ENCODE measurements around the gene RBM6. TPM values are rescaled to one million over a fixed set of nuclear protein-coding genes. Genes with fewer than 3 reads are reported as not detected.
"Not testable (repeated sequence)": the region's sequence is repeated elsewhere in the genome, so short reads cannot be mapped to it uniquely, and the experiment has no call there.

The RBM6 gene
- total and polyA plus RNA-seq, 9 of the 15 experiments (the other 6 are each of a cell fraction or from before 2014, with no cell fraction given) = 19.9 to 82.2 (median 57.8) TPM

DNA sequence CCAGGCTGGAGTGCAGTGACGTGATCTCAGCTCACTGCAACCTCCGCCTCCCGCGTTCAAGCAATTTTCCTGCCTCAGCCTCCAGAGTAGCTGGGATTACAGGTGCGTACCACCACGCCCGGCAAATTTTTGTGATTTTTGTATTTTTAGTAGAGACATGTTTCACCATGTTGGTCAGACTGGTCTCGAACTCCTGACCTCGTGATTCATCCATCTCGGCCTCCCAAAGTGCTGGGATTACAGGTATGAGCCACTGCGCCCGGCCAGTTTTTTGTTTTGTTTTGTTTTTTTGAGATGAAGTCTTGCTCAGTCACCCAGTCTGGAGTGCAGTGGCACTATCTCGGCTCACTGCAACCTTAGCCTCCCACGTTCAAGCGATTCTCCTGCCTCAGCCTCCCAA, 7.7 kb upstream of the RBM6 start:
- 81% methylated on average over 11 of the region's 15 CpGs for WGBS (ENCODE audit: insufficient coverage, low coverage, missing lambda C conversion rate)
- H3K4me3 ChIP-seq; intact Hi-C loops (cut with micrococcal nuclease); in situ Hi-C loops (cut with MboI); ATAC-seq; DNase-seq (ENCODE audit: extremely low read depth in 1 of 4, low spot score in 3 of 4); H3K9me3 ChIP-seq (replicated peaks; ENCODE audit: control insufficient read depth, insufficient read depth, low read depth, low read length); H3K9ac ChIP-seq (ENCODE audit: insufficient read depth in 1 of 2, low read depth in 2 of 2, low read length in 2 of 2); H3K27ac ChIP-seq (ENCODE audit: extremely low read depth, low read depth, low read length); H4K20me1 ChIP-seq (replicated peaks; ENCODE audit: control insufficient read depth, insufficient read depth, low read length); BruUV-seq (replicated peaks); CTCF ChIA-PET (ENCODE audit: low intra/inter-chr PET ratio); H3K4me2 ChIP-seq (ENCODE audit: insufficient read depth, low read length); H3K36me3 ChIP-seq (ENCODE audit: control insufficient read depth, insufficient read depth, low read length); H3K27me3 ChIP-seq (ENCODE audit: control insufficient read depth in 2 of 2, insufficient read depth in 2 of 2, low read length in 2 of 2); H3K9me1 ChIP-seq (ENCODE audit: control insufficient read depth, insufficient read depth, low read length); H2AFZ ChIP-seq (ENCODE audit: low read depth, low read length); FAIRE-seq: not testable (repeated sequence)
- POLR2A ChIA-PET = interaction anchor here (0.7 kb wide), 1 partner anchor 11 kb away, joined by 3 read pairs; no protein-coding TSS in a partner anchor
- peaks cover 14% of the 10 kb centered on the region for H3K79me2 ChIP-seq (ENCODE audit: control insufficient read depth, insufficient read depth, low read length)
- peaks cover 17 to 20% of the 10 kb centered on the region in 2 experiments for H3K4me1 ChIP-seq (replicated peaks in 1 of 2; ENCODE audit: control insufficient read depth in 2 of 2, insufficient read depth in 2 of 2, low read length in 2 of 2)

DNA sequence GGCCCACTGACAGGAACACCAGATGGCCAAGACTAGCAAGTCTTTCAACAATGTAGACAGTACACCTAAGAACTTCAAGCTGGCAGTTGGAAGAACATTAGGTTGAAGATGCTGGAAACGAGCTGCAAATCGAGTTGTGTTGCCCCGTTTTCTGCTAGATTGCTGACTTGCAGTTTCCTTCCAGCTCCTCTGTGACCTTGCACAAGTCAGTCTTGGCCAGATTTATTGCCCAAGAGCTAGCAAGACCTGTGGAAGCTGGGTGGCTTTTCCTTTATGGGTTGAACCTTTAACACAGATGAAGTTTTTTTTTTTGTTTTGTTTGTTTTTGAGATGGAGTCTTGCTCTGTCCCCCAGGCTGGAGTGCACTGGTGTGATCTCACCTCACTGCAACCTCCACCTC, 2.9 kb upstream of the RBM6 start:
- no peaks in the 10 kb centered on the region for H3K9me3 ChIP-seq (replicated peaks; ENCODE audit: control insufficient read depth, insufficient read depth, low read depth, low read length)
- 0 out of 2 replicates have a peak overlapping the region, but pooled peaks have one; percentile 31 for H2AFZ ChIP-seq (ENCODE audit: low read depth, low read length)
- DNase-seq (ENCODE audit: extremely low read depth in 1 of 4, low spot score in 3 of 4) (no peak), ATAC-seq (no peak), FAIRE-seq (peak; percentile 26)
- intact Hi-C loops (cut with micrococcal nuclease) (no loop called here), in situ Hi-C loops (cut with MboI) (no loop called here)
- ChIA-PET POLR2A (interaction anchor here (0.7 kb wide), 1 partner anchor 24 kb away, joined by 3 read pairs; no protein-coding TSS in a partner anchor), CTCF (ENCODE audit: low intra/inter-chr PET ratio) (interaction anchor here (0.7 kb wide), 1 partner anchor 151 kb away, joined by 4 read pairs; no protein-coding TSS in a partner anchor)
- no peaks in the 10 kb centered on the region for H4K20me1 ChIP-seq (replicated peaks; ENCODE audit: control insufficient read depth, insufficient read depth, low read length)
- no peak overlapping the region for H3K9ac ChIP-seq (ENCODE audit: insufficient read depth in 1 of 2, low read depth in 2 of 2, low read length in 2 of 2)
- WGBS (ENCODE audit: insufficient coverage, low coverage, missing lambda C conversion rate) = 21% methylated on average over 3 of the region's 3 CpGs
- no peak overlapping the region for H3K27ac ChIP-seq (ENCODE audit: extremely low read depth, low read depth, low read length)
- BruUV-seq (replicated peaks) = no TSS peak
- no peak overlapping the region for H3K4me3 ChIP-seq
- peaks cover 4 to 9% of the 10 kb centered on the region in 2 experiments; a peak in 3 of 5 replicates for H3K4me1 ChIP-seq (replicated peaks in 1 of 2; ENCODE audit: control insufficient read depth in 2 of 2, insufficient read depth in 2 of 2, low read length in 2 of 2)
- no peak overlapping the region for H3K4me2 ChIP-seq (ENCODE audit: insufficient read depth, low read length)
- H3K36me3 ChIP-seq (ENCODE audit: control insufficient read depth, insufficient read depth, low read length) = peaks cover 3% of the 10 kb centered on the region; the same call in 1 of the 3 replicates
- H3K9me1 ChIP-seq (ENCODE audit: control insufficient read depth, insufficient read depth, low read length) = no peaks in the 10 kb centered on the region
- no peaks in the 10 kb centered on the region for H3K27me3 ChIP-seq (ENCODE audit: control insufficient read depth in 2 of 2, insufficient read depth in 2 of 2, low read length in 2 of 2)
- H3K79me2 ChIP-seq (ENCODE audit: control insufficient read depth, insufficient read depth, low read length) = peaks cover 21% of the 10 kb centered on the region
- TF ChIP-seq MAFF (IDR thresholded peaks at IDR 0.05; ENCODE audit: low read length) (peak; percentile 80), ZNF316 (IDR thresholded peaks at IDR 0.05) (peak; percentile 97), C11orf30 (IDR thresholded peaks at IDR 0.05; ENCODE audit: low read depth) (peak; percentile 95), PCBP2 (IDR thresholded peaks at IDR 0.05; ENCODE audit: low read depth, low read length, poor library complexity, severe bottlenecking) (no peak), FUS (optimal IDR thresholded peaks at IDR 0.05; ENCODE audit: low read depth, low read length) (no peak), SREBF1 (IDR thresholded peaks at IDR 0.05; ENCODE audit: borderline replicate concordance, low read depth, low read length) (no peak), RBM22 (IDR thresholded peaks at IDR 0.05; ENCODE audit: low read depth, low read length, poor library complexity, severe bottlenecking) (no peak), MEIS2 (IDR thresholded peaks at IDR 0.05; ENCODE audit: partially characterized antibody) (peak; percentile 34), CEBPB (tag; IDR thresholded peaks at IDR 0.05) (peak; percentile 70), MBD2 (IDR thresholded peaks at IDR 0.05; ENCODE audit: borderline replicate concordance, low read depth) (no peak), MAFG (tag; conservative IDR thresholded peaks at IDR 0.05) (peak; percentile 94), MAFK (IDR thresholded peaks at IDR 0.05; ENCODE audit: low read length) (peak; percentile 80)
- TF ChIP-seq, protein P1, sequence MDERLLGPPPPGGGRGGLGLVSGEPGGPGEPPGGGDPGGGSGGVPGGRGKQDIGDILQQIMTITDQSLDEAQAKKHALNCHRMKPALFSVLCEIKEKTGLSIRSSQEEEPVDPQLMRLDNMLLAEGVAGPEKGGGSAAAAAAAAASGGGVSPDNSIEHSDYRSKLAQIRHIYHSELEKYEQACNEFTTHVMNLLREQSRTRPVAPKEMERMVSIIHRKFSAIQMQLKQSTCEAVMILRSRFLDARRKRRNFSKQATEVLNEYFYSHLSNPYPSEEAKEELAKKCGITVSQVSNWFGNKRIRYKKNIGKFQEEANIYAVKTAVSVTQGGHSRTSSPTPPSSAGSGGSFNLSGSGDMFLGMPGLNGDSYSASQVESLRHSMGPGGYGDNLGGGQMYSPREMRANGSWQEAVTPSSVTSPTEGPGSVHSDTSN (CRISPR knock-in tag; IDR thresholded peaks at IDR 0.05; ENCODE audit: low read depth) = no peak
- TF ChIP-seq, protein P1 (tag; conservative IDR thresholded peaks at IDR 0.05; ENCODE audit: low read depth) = peak; percentile 65
